Esophagus squamous epithelium (tissue), 5 donors: ENCODE data around the gene GNPTG. TPM values are rescaled to one million over a fixed set of nuclear protein-coding genes. Genes with fewer than 3 reads are reported as not detected.

Experiments
- DNase-seq: peaks from one replicate; lab custom pipeline; 2025; lab: John Stamatoyannopoulos, UW
- H3K27ac ChIP-seq, 4 donors: fragments of 200-600 bp; sonication (generic); one replicate each; pipeline ENCODE4 v1.5.1; 2016 to 2019; ENCODE audit warnings: mild to moderate bottlenecking in 1 of 4
- H3K27me3 ChIP-seq, 4 donors: fragments of 200-600 bp; sonication (generic); 1 replicate in 3 of 4; 2 replicates in 1 of 4; pipeline versions ENCODE4 v1.5.1 to v1.6.0; 2017 to 2021; ENCODE audit warnings: antibody characterized with exemption in 1 of 4
- H3K36me3 ChIP-seq, 3 donors: fragments of 200-600 bp; sonication (generic); one replicate each; pipeline ENCODE4 v1.5.1; 2016 to 2019
- H3K4me1 ChIP-seq, 3 donors: fragments of 200-600 bp; sonication (generic); one replicate each; pipeline ENCODE4 v1.5.1; 2017 to 2019
- H3K4me3 ChIP-seq, 4 donors: fragments of 200-600 bp; sonication (generic); 1 replicate in 3 of 4; 2 replicates in 1 of 4; pipeline ENCODE4 v1.5.1; 2016 to 2019; ENCODE audit warnings: mild to moderate bottlenecking in 2 of 4, moderate library complexity in 1 of 4
- H3K9me3 ChIP-seq, 3 donors: fragments of 200-600 bp; sonication (generic); one replicate each; pipeline ENCODE4 v1.5.1; 2016 to 2019
- CTCF ChIP-seq, 6 experiments: fragments of 450-650 bp in 4 of 6; fragments of 200-600 bp in 2 of 6; sonication (generic) in 2 of 6; IDR thresholded peaks; one replicate each; pipeline ENCODE4 v1.5.1; 2016 to 2019; ENCODE audit warnings: antibody characterized with exemption in 6 of 6, mild to moderate bottlenecking in 4 of 6, moderate library complexity in 4 of 6
- POLR2A ChIP-seq, 4 donors: fragments of 450-650 bp; IDR thresholded peaks; one replicate each; pipeline ENCODE4 v1.6.1; 2017; ENCODE audit warnings: antibody characterized with exemption in 4 of 4, mild to moderate bottlenecking in 4 of 4, moderate library complexity in 3 of 4
- WGBS, 2 donors: methylation state at CpG; one replicate each; pipeline ENCODE4 v1.1.5; 2018; 5-methylcytosine and 5-hydroxymethylcytosine counted together
- intact Hi-C: fragments of 100-400 bp; cut with DNase I; formaldehyde crosslinking; loops from one replicate; pipeline ENCODE4 v1.15.0; 2022
- total RNA-seq, 4 donors: library from RNA; depleted of rRNA; stranded (reverse); fragments of >200 nt; gene quantifications; one replicate each; pipeline ENCODE4 v1.1.0, GENCODE V29; 2016
- donor health status: DM: yes; HTN: yes; CAD: no.

Gene GNPTG
- total RNA-seq, 4 donors from 2014 or later: 21.6 to 46.9 (median 37.8) TPM

- Histone ChIP-seq H3K4me1 (peaks cover 21 to 31% (median 25%) of the 10 kb centered on the region in 3 donors), H3K9me3 (no peaks in the 10 kb centered on the region), H3K36me3 (no peaks in the 10 kb centered on the region), H3K27me3 (peaks cover 18 to 83% (median 24%) of the 10 kb centered on the region in 4 donors), H3K4me3 (no peak overlapping the region), H3K27ac (no peak overlapping the region)
- TF ChIP-seq POLR2A (IDR thresholded peaks at IDR 0.05) (no peak), CTCF (IDR thresholded peaks at IDR 0.05) (no peak)
- intact Hi-C loops: no loop called here
- WGBS, 2 donors: 93% methylated on average over 3 of the region's 15 CpGs; no CpG with 5 or more reads in 1 of the 2 donors
- no peak for DNase-seq
Observed at GRCh38 chr16:1336619-1337018, 15.1 kb upstream of the GNPTG start.

GRCh38 chr16:1337486-1337885 lies 14.2 kb upstream of the GNPTG start:
- intact Hi-C loops: no loop called here
- DNase-seq: no peak
- WGBS, 2 donors: 61 to 67% methylated on average over 3 to 6 of the region's 9 CpGs
- Histone ChIP-seq H3K4me1 (peaks cover 17 to 29% (median 20%) of the 10 kb centered on the region in 3 donors), H3K27me3 (peaks cover 17 to 81% (median 20%) of the 10 kb centered on the region in 4 donors), H3K36me3 (no peaks in the 10 kb centered on the region), H3K4me3 (no peak overlapping the region), H3K27ac (no peak overlapping the region), H3K9me3 (no peaks in the 10 kb centered on the region)
- TF ChIP-seq CTCF (IDR thresholded peaks at IDR 0.05) (no peak), POLR2A (IDR thresholded peaks at IDR 0.05) (no peak)

GRCh38 chr16:1338119-1338730 lies 13.5 kb upstream of the GNPTG start:
- H3K36me3 ChIP-seq: no peaks in the 10 kb centered on the region
- H3K27ac ChIP-seq: no peak overlapping the region
- no peak for TF ChIP-seq POLR2A (IDR thresholded peaks at IDR 0.05)
- peak in 2 of 6 experiments; percentile 21 to 30 for TF ChIP-seq CTCF (IDR thresholded peaks at IDR 0.05)
- intact Hi-C loops: no loop called here
- no peak for DNase-seq
- H3K4me1 ChIP-seq: peaks cover 16 to 29% (median 20%) of the 10 kb centered on the region in 3 donors
- WGBS, 2 donors: 40% methylated on average over 2 of the region's 30 CpGs; no CpG with 5 or more reads in 1 of the 2 donors
- peaks cover 11 to 74% (median 13%) of the 10 kb centered on the region in 4 donors for H3K27me3 ChIP-seq
- no peak overlapping the region for H3K4me3 ChIP-seq
- no peaks in the 10 kb centered on the region for H3K9me3 ChIP-seq

GRCh38 chr16:1338855-1339675 lies 12.7 kb upstream of the GNPTG start:
- 48 to 69% methylated on average over 11 to 12 of the region's 31 CpGs for WGBS, 2 donors
- intact Hi-C loops: no loop called here

More at GRCh38 chr16:1338855-1339675, 12.7 kb upstream of the GNPTG start:
- Histone ChIP-seq H3K27ac (no peak overlapping the region), H3K27me3 (peaks cover 6 to 65% (median 9%) of the 10 kb centered on the region in 4 donors), H3K9me3 (no peaks in the 10 kb centered on the region), H3K36me3 (no peaks in the 10 kb centered on the region), H3K4me3 (no peak overlapping the region), H3K4me1 (peaks cover 18 to 29% (median 20%) of the 10 kb centered on the region in 3 donors)
- no peak for DNase-seq
- TF ChIP-seq CTCF (IDR thresholded peaks at IDR 0.05) (no peak), POLR2A (IDR thresholded peaks at IDR 0.05) (no peak)
